NCI-H1105 treated with DMSO at 0.1 percent for 48 hours (cell line): ENCODE measurements around the gene AP1S1.
"Not testable (repeated sequence)": the region's sequence is repeated elsewhere in the genome, so short reads cannot be mapped to it uniquely, and the experiment has no call there.

Source experiments
- DNase-seq: peaks from one replicate; lab custom pipeline; 2025; lab: John Stamatoyannopoulos, UW

The AP1S1 gene

GRCh38 chr7:101125989-101126650 is 28.2 kb upstream of the AP1S1 start:
- DNase-seq, result peak; percentile 31

GRCh38 chr7:101126651-101127459 is 27.4 kb upstream of the AP1S1 start, which contains the start of gene SERPINE1:
Gene SERPINE1, plus strand, starts transcription at chr7:101127104. Its CDS starts 1,290 bp downstream, at chr7:101128394.
- peak; percentile 62 for DNase-seq

GRCh38 chr7:101127460-101128039 is 26.7 kb upstream of the AP1S1 start:
- no peak for DNase-seq

- no peak for DNase-seq
Measured at GRCh38 chr7:101128040-101128834, 26.0 kb upstream of the AP1S1 start.

- no peak for DNase-seq
Measured at GRCh38 chr7:101129603-101130117, 24.6 kb upstream of the AP1S1 start.

- not testable (repeated sequence) for DNase-seq
Measured at GRCh38 chr7:101132626-101133600, 21.4 kb upstream of the AP1S1 start.

- DNase-seq, result no peak
Measured at GRCh38 chr7:101133621-101134398, 20.5 kb upstream of the AP1S1 start.

- DNase-seq, result no peak
Measured at GRCh38 chr7:101134399-101134980, 19.8 kb upstream of the AP1S1 start.

GRCh38 chr7:101137651-101138212 is 16.5 kb upstream of the AP1S1 start:
- DNase-seq, result no peak

GRCh38 chr7:101138213-101138870 is 15.9 kb upstream of the AP1S1 start:
- peak; percentile 25 for DNase-seq

- DNase-seq, result no peak
Measured at GRCh38 chr7:101140339-101140699, 14.0 kb upstream of the AP1S1 start.

- DNase-seq, result no peak
Measured at GRCh38 chr7:101140746-101141382, 13.4 kb upstream of the AP1S1 start.

- no peak for DNase-seq
Measured at GRCh38 chr7:101151908-101152651, 2.2 kb upstream of the AP1S1 start.

GRCh38 chr7:101154693-101155102 is 422 bp downstream of the AP1S1 start:
- DNase-seq, result no peak

GRCh38 chr7:101155303-101155702 is 1.0 kb downstream of the AP1S1 start:
- no peak for DNase-seq

- DNase-seq, result no peak
Measured at GRCh38 chr7:101156277-101156676, 2.0 kb downstream of the AP1S1 start.

GRCh38 chr7:101156866-101157589 is 2.8 kb downstream of the AP1S1 start:
- DNase-seq, result no peak
